HAP-1 (cell line): Measurements from ENCODE around the gene TRIM45.
A peak's percentile ranks its signal among the peaks of the same experiment; 100 is the strongest.

ENCODE experiments used
- DNase-seq, 2 experiments: peaks; one replicate each; pipeline ENCODE4 v3.0.0-alpha.2; 2016 to 2020; ENCODE audit warnings: low spot score in 2 of 2
- H3K27me3 ChIP-seq: fragments of 250-450 bp; sonication (Bioruptor Pico); 2 replicates; pipeline ENCODE4 v1.5.1; 2020; ENCODE audit warnings: low read depth, mild to moderate bottlenecking, moderate library complexity
- H3K36me3 ChIP-seq: fragments of 250-450 bp; sonication (Bioruptor Pico); replicated peaks from 2 replicates; pipeline ENCODE4 v1.5.1; 2020; ENCODE audit warnings: mild to moderate bottlenecking
- H3K4me1 ChIP-seq: fragments of 250-450 bp; sonication (Bioruptor Pico); 2 replicates; pipeline ENCODE4 v1.5.1; 2020; ENCODE audit warnings: mild to moderate bottlenecking
- H3K4me3 ChIP-seq: fragments of 250-450 bp; sonication (Bioruptor Pico); 2 replicates; pipeline ENCODE4 v1.5.1; 2020; ENCODE audit warnings: mild to moderate bottlenecking, moderate library complexity
- H3K9me3 ChIP-seq: fragments of 250-450 bp; sonication (Bioruptor Pico); 2 replicates; pipeline ENCODE4 v1.5.1; 2020; ENCODE audit warnings: mild to moderate bottlenecking, moderate library complexity
- in situ Hi-C: fragments of 300-500 bp; cut with MboI; formaldehyde crosslinking; loops from 3 replicates; pipeline ENCODE4 v1.14.3; 2020; ENCODE audit warnings: low sequenced_read_pairs, inconsistent platforms, mixed read lengths

Gene TRIM45

GRCh38 chr1:117077267-117077666 is 44.3 kb downstream of the TRIM45 start:
- Histone ChIP-seq H3K36me3 (peaks cover 84% of the 10 kb centered on the region), H3K9me3 (no peaks in the 10 kb centered on the region), H3K4me1 (no peaks in the 10 kb centered on the region), H3K27me3 (no peaks in the 10 kb centered on the region), H3K4me3 (no peak overlapping the region)
- DNase-seq: no peak
- in situ Hi-C loops: loop anchor here (10.0 to 25.0 kb wide), 2 partner anchors 208 to 860 kb away; partner anchors contain the start of genes GDAP2 and WDR3

DNA sequence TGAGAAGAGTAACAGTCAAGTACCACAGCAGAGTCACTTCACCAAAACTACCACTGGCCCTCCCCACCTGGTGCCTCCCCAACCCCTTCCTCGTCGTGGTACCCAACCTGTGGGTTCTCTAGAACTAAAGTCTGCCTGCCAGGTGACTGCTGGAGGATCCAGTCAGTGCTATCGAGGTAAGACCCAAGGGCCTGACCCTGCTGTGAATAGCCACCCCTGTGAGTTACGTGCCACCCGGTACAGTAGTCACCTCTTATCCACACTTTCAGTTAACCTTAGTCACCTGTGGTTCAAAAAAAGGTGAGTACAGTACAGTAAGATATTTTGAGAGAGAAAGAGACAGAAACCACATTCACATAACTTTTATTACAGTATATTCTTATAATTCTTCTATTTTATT is 44.9 kb downstream of the TRIM45 start:
- Histone ChIP-seq H3K4me1 (no peaks in the 10 kb centered on the region), H3K4me3 (no peak overlapping the region), H3K36me3 (peaks cover 78% of the 10 kb centered on the region), H3K27me3 (no peaks in the 10 kb centered on the region), H3K9me3 (no peaks in the 10 kb centered on the region)
- in situ Hi-C loops: loop anchor here (10.0 to 25.0 kb wide), 2 partner anchors 208 to 861 kb away; partner anchors contain the start of genes GDAP2 and WDR3
- no peak for DNase-seq

DNA sequence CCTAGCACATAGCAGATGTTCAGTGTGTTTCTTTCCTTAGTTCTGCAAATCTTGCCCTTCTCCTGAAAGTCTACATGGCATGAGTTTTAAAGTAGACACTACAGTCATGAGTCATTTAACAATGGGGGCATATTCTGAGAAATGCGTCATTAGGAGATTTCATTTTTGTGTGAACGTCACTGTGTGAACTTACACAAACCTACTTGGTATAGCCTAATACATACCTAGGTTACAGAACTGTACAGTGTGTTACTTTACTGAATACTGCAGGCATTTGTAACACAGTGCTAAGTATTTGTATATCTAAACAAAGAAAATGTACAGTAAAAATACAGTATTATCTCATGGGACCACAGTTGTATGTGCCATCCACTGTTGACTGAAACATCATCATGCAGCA is 51.4 kb downstream of the TRIM45 start:
- Histone ChIP-seq H3K36me3 (peaks cover 29% of the 10 kb centered on the region), H3K4me1 (no peaks in the 10 kb centered on the region), H3K4me3 (no peak overlapping the region), H3K9me3 (no peaks in the 10 kb centered on the region), H3K27me3 (no peaks in the 10 kb centered on the region)
- in situ Hi-C loops: loop anchor here (10.0 to 25.0 kb wide), 2 partner anchors 215 to 483 kb away; no protein-coding TSS in a partner anchor
- no peak for DNase-seq

- H3K9me3 ChIP-seq: no peaks in the 10 kb centered on the region
- DNase-seq: no peak
- H3K4me1 ChIP-seq: no peaks in the 10 kb centered on the region
- H3K4me3 ChIP-seq: no peak overlapping the region
- H3K27me3 ChIP-seq: no peaks in the 10 kb centered on the region
- peaks cover 26% of the 10 kb centered on the region for H3K36me3 ChIP-seq
- in situ Hi-C loops: loop anchor here (25.0 kb wide), 1 partner anchor 482 kb away; no protein-coding TSS in a partner anchor
These were observed 52.2 kb downstream of the TRIM45 start for GRCh38 chr1:117069220-117069844.

DNA sequence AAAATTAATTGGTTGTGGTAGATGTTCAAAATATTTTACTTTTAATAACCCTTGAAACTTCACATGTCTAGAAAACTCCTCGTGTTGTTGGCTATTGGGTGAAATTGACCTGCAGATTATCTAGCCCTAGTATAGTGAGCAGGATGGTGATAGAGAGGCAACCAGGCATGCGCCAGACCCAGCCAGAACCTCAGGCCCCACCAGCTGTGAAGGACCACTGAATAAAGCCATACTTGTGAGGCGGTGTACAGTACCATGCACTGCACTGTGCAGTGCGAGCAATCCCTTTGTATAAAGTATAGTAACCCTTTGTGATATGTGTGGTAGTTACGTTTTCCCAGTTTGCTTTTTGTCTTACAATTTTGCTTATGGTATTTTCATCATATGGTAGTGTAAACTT is 53.0 kb downstream of the TRIM45 start:
- in situ Hi-C loops: loop anchor here (25.0 kb wide), 1 partner anchor 481 kb away; no protein-coding TSS in a partner anchor
- H3K27me3 ChIP-seq: no peaks in the 10 kb centered on the region

DNA sequence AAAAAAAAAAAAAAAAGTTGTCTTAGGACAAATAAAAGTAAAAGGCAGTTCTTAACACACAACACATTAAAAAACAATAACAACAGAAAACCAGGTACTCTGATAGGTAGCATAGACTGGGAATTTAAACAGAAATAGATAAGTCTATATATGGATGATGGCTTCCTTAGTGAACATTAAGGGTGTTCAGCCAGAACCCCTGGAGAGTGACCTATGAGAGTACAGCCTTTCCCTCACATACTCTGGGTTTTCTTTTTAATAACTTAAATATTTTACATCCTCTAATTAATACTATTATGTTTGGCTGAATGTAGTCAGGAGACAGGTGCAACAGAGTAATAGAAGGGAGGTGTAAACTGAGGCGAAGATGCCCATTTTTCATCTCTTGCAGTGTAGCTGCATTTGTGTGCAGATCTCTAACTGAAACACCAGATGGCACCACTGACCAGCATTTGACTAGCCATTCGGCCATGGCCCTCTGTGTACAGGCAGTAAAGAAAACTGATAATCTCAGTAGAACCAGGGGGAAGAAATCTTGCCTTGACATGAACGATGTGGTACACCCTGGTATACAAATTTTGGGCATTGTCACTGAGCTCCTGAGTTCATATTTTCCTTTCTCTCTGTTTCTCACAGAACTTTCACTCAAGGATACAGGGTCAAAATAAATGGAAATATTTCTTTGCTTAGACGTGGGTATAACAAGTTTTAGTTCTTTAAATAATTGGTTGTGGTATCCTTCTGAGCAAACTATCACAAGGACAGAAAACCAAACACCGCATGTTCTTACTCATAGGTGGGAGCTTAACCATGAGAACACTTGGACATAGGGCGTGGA is 53.8 kb downstream of the TRIM45 start:
- peaks cover 2% of the 10 kb centered on the region; the same call in 1 of the 2 replicates for H3K4me1 ChIP-seq
- H3K9me3 ChIP-seq: no peaks in the 10 kb centered on the region
- in situ Hi-C loops: loop anchor here (25.0 kb wide), 1 partner anchor 480 kb away; no protein-coding TSS in a partner anchor
- peak; percentile 52 to 64 for DNase-seq
- H3K27me3 ChIP-seq: no peaks in the 10 kb centered on the region
- H3K36me3 ChIP-seq: peaks cover 31% of the 10 kb centered on the region
- no peak overlapping the region for H3K4me3 ChIP-seq

More for the DNA sequence above, 53.0 kb downstream of the TRIM45 start:
- Histone ChIP-seq H3K4me1 (no peaks in the 10 kb centered on the region), H3K9me3 (no peaks in the 10 kb centered on the region), H3K4me3 (no peak overlapping the region), H3K36me3 (peaks cover 29% of the 10 kb centered on the region)
- no peak for DNase-seq

DNA sequence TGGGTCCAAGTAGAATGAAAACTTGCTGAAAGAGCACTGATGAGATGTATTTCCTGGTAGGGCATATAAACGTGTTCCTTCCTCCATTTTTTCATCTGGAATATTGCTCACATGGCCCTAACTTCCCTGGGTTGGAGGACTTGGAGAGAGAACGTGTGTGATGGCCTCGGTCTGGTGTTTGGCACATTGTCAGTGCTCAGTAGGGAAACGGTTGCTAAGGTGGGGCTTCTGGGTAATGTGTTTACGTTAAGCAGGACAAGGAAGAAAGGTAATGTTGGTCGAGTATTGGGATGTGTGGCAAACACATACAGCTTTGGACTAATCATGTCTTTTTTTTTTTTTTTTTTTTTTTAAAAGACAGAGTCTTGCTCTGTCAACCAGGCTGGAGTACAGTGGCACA is 55.2 kb downstream of the TRIM45 start:
- Histone ChIP-seq H3K4me1 (peaks cover 13% of the 10 kb centered on the region), H3K36me3 (peaks cover 38% of the 10 kb centered on the region), H3K9me3 (no peaks in the 10 kb centered on the region), H3K27me3 (no peaks in the 10 kb centered on the region), H3K4me3 (no peak overlapping the region)
- in situ Hi-C loops: loop anchor here (25.0 kb wide), 1 partner anchor 479 kb away; no protein-coding TSS in a partner anchor
- DNase-seq: no peak

- Histone ChIP-seq H3K27me3 (no peaks in the 10 kb centered on the region), H3K4me1 (peaks cover 21% of the 10 kb centered on the region), H3K4me3 (no peak overlapping the region), H3K9me3 (no peaks in the 10 kb centered on the region), H3K36me3 (peaks cover 31% of the 10 kb centered on the region)
- in situ Hi-C loops: loop anchor here (25.0 kb wide), 1 partner anchor 475 kb away; no protein-coding TSS in a partner anchor
- DNase-seq: no peak
These were observed 59.5 kb downstream of the TRIM45 start for GRCh38 chr1:117061986-117062415.
